Stomach (tissue), 4 donors: ENCODE data around the gene FAM114A1.
"Not testable (repeated sequence)": the region's sequence is repeated elsewhere in the genome, so short reads cannot be mapped to it uniquely, and the experiment has no call there.

Source experiments
- CTCF ChIP-seq, 7 experiments: fragments of 450-650 bp in 4 of 7; fragments of 200-600 bp in 3 of 7; sonication (generic) in 3 of 7; IDR thresholded peaks; one replicate each; pipeline ENCODE4 v1.5.1; 2016 to 2019; ENCODE audit warnings: antibody characterized with exemption in 7 of 7, control low read depth in 2 of 7, mild to moderate bottlenecking in 1 of 7
- POLR2A ChIP-seq, 4 donors: fragments of 450-650 bp; IDR thresholded peaks; one replicate each; pipeline ENCODE4 v1.6.1; 2016; ENCODE audit warnings: antibody characterized with exemption in 4 of 4, control low read depth in 2 of 4, mild to moderate bottlenecking in 1 of 4, moderate library complexity in 1 of 4

- TF ChIP-seq CTCF, POLR2A (IDR thresholded peaks at IDR 0.05): not testable (repeated sequence)
Observed at GRCh38 chr4:38959248-38959647, 91.6 kb downstream of the FAM114A1 start.
